Vagina (tissue), 2 donors: Measurements from ENCODE around the gene CDK15.

Source experiments
- CTCF ChIP-seq, 3 experiments: fragments of 450-650 bp in 2 of 3; fragments of 200-600 bp in 1 of 3; sonication (generic) in 1 of 3; IDR thresholded peaks; one replicate each; pipeline ENCODE4 v1.5.1; 2017 to 2019; ENCODE audit warnings: antibody characterized with exemption in 3 of 3, mild to moderate bottlenecking in 2 of 3, moderate library complexity in 2 of 3
- POLR2A ChIP-seq, 2 donors: fragments of 450-650 bp; IDR thresholded peaks; one replicate each; pipeline ENCODE4 v1.6.1; 2017; ENCODE audit warnings: antibody characterized with exemption in 2 of 2, mild to moderate bottlenecking in 2 of 2, moderate library complexity in 2 of 2
- POLR2AphosphoS5 ChIP-seq, 2 donors: sonication (generic); formaldehyde crosslinking; IDR thresholded peaks; one replicate each; pipeline ENCODE4 v1.9.0; 2017; ENCODE audit warnings: antibody characterized with exemption in 2 of 2, mild to moderate bottlenecking in 2 of 2, low read depth in 1 of 2; ENCODE audit not compliant: insufficient read depth in 1 of 2

DNA sequence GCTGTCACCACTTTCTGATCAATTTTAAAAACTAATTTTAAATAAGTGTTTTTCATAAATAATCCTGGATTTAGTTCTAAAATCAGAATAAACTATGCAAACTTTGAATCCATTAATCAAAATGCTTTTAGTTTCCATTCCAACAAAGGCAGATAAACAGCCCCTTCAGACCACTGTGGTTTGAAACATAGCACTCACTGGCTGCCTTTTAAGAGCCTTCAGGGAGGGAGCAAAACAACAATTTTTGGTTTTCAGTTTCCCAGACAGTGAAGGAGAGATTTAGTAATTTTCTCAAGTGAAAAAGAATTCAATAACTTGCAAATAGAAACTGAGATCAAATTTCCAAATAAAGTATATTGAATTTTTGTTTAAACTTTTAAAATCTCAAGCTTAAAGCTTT lies 46.1 kb downstream of the CDK15 start:
- TF ChIP-seq CTCF (IDR thresholded peaks at IDR 0.05) (no peak), POLR2AphosphoS5 (IDR thresholded peaks at IDR 0.05; ENCODE audit: insufficient read depth in 1 of 2, low read depth in 1 of 2) (no peak), POLR2A (IDR thresholded peaks at IDR 0.05) (no peak)
